ENCODE data around the gene ERLEC1. TPM values are rescaled to one million over a fixed set of nuclear protein-coding genes. Genes with fewer than 3 reads are reported as not detected.

ERLEC1 gene
- total RNA-seq, 1 experiment from 2014 or later, result 21.6 TPM

GRCh38 chr2:53768242-53768542, 18.7 kb upstream of the ERLEC1 start:
- Histone ChIP-seq H3K79me2 (ENCODE audit: insufficient read depth, low read length) (no peaks in the 10 kb centered on the region), H3K27me3 (ENCODE audit: insufficient read depth, low read length) (no peaks in the 10 kb centered on the region), H2BK20ac (ENCODE audit: low read depth, low read length, poor library complexity, severe bottlenecking) (no peak overlapping the region), H3K79me1 (ENCODE audit: insufficient read depth, low read depth, low read length, poor library complexity, severe bottlenecking) (no peaks in the 10 kb centered on the region), H2AFZ (ENCODE audit: low read length) (no peak overlapping the region), H3K9ac (ENCODE audit: extremely low read depth, insufficient read length, low read length) (peak overlapping the region; percentile 90), H3K56ac (ENCODE audit: insufficient read length, low read depth, low read length) (no peak overlapping the region), H2BK12ac (ENCODE audit: insufficient read length, low read depth, low read length) (no peak overlapping the region), H3K18ac (ENCODE audit: insufficient read length, low read depth, low read length) (peak overlapping the region; percentile 63), H3K27ac (ENCODE audit: insufficient read length, low read depth, low read length) (peak overlapping the region; percentile 73), H4K91ac (ENCODE audit: insufficient read length, low read depth, low read length) (no peak overlapping the region), H3K23ac (ENCODE audit: insufficient read length, low read depth, low read length) (no peak overlapping the region), H3K4me2 (ENCODE audit: insufficient read depth, insufficient read length, low read length) (peak overlapping the region; percentile 97), H3K4ac (ENCODE audit: low read depth, low read length) (no peak overlapping the region), H3K9me3 (ENCODE audit: control insufficient read depth, low read depth, low read length) (no peaks in the 10 kb centered on the region), H3K23me2 (ENCODE audit: insufficient read length, low read depth, low read length, poor library complexity, severe bottlenecking) (peaks cover 9% of the 10 kb centered on the region), H2BK120ac (ENCODE audit: low read depth, low read length, poor library complexity, severe bottlenecking) (no peak overlapping the region), H4K8ac (replicated peaks; ENCODE audit: insufficient read length, low read depth, low read length) (no peak overlapping the region), H3T11ph (ENCODE audit: low read length) (no peak overlapping the region), H4K20me1 (ENCODE audit: control insufficient read depth, insufficient read depth, insufficient read length) (no peaks in the 10 kb centered on the region), H2AK5ac (ENCODE audit: insufficient read length, low read length) (no peak overlapping the region), H2BK15ac (ENCODE audit: low read depth, low read length) (no peak overlapping the region), H3K4me1 (ENCODE audit: insufficient read depth, low read length) (no peaks in the 10 kb centered on the region), H4K5ac (ENCODE audit: insufficient read length, low read depth, low read length) (no peak overlapping the region), H2BK5ac (ENCODE audit: insufficient read length, low read length) (no peak overlapping the region), H3K14ac (ENCODE audit: insufficient read depth, low read length) (peak overlapping the region; percentile 62)
- no peak for DNase-seq
- peak overlapping the region; percentile 94 to 96 for H3K4me3 Mint-ChIP-seq
- no peak for TF ChIP-seq CTCF (conservative IDR thresholded peaks at IDR 0.05)
- no peaks in the 10 kb centered on the region for H3K27me3 Mint-ChIP-seq (ENCODE audit: low read depth)
- H3K4me1 Mint-ChIP-seq, result peaks cover 18 to 20% of the 10 kb centered on the region in 2 experiments
- peak overlapping the region; percentile 78 to 97 (median 80); a peak in 6 of 7 replicates for H3K27ac Mint-ChIP-seq
- H3K36me3 Mint-ChIP-seq (ENCODE audit: insufficient read depth in 1 of 3, low read depth in 3 of 3), result peaks cover 10 to 20% (median 16%) of the 10 kb centered on the region in 3 experiments
- WGBS (ENCODE audit: extremely low coverage, insufficient read length, low lambda C conversion rate), result no CpG with 5 or more reads among the region's 12 CpGs
- H3K9me3 Mint-ChIP-seq, result no peaks in the 10 kb centered on the region
